Transverse colon (tissue), 4 donors: ENCODE measurements around the gene ARTN. TPM values are rescaled to one million over a fixed set of nuclear protein-coding genes. Genes with fewer than 3 reads are reported as not detected.

ENCODE experiments used
- DNase-seq: peaks from one replicate; pipeline ENCODE4 v3.0.0-alpha.2; 2019
- H3K27ac ChIP-seq, 4 donors: fragments of 200-600 bp; sonication (generic); 2 replicates each; pipeline ENCODE4 v1.5.1; 2016 to 2018; ENCODE audit warnings: inconsistent platforms in 4 of 4
- H3K27me3 ChIP-seq: fragments of 200-600 bp; sonication (generic); 2 replicates; pipeline ENCODE4 v1.5.1; 2017; ENCODE audit warnings: inconsistent platforms
- H3K36me3 ChIP-seq, 4 donors: fragments of 200-600 bp; sonication (generic); 2 replicates each; pipeline ENCODE4 v1.5.1; 2017 to 2019; ENCODE audit warnings: inconsistent platforms in 4 of 4
- H3K4me1 ChIP-seq, 4 donors: fragments of 200-600 bp; sonication (generic); 2 replicates each; pipeline ENCODE4 v1.5.1; 2017 to 2020; ENCODE audit warnings: inconsistent platforms in 4 of 4
- H3K4me3 ChIP-seq, 4 donors: fragments of 200-600 bp; sonication (generic); 1 replicate in 1 of 4; 2 replicates in 3 of 4; pipeline versions ENCODE4 v1.5.1 to v1.6.1; 2017 to 2019; ENCODE audit warnings: inconsistent platforms in 4 of 4
- H3K9me3 ChIP-seq, 2 donors: fragments of 200-600 bp; sonication (generic); 2 replicates each; pipeline ENCODE4 v1.5.1; 2017 to 2019; ENCODE audit warnings: inconsistent platforms in 2 of 2
- EP300 ChIP-seq: sonication (generic); formaldehyde crosslinking; IDR thresholded peaks from one replicate; pipeline ENCODE4 v1.6.1; 2017; ENCODE audit warnings: antibody characterized with exemption, low read depth
- POLR2A ChIP-seq: fragments of 450-650 bp; IDR thresholded peaks from one replicate; pipeline ENCODE4 v1.6.1; 2016; ENCODE audit warnings: antibody characterized with exemption, mild to moderate bottlenecking, moderate library complexity
- POLR2AphosphoS5 ChIP-seq, 3 donors: sonication (generic); formaldehyde crosslinking; IDR thresholded peaks; one replicate each; pipeline ENCODE4 v1.6.1; 2016; ENCODE audit warnings: antibody characterized with exemption in 3 of 3
- WGBS, 2 donors: methylation state at CpG; one replicate each; pipeline ENCODE4 v1.1.5; 2018; ENCODE audit warnings: low coverage in 1 of 2; 5-methylcytosine and 5-hydroxymethylcytosine counted together
- in situ Hi-C, 4 donors: fragments of 200-750 bp; cut with MboI; loops; one replicate each; pipeline versions ENCODE4 v1.15.0 to v1.15.1; 2017; ENCODE audit warnings: low sequenced_read_pairs in 3 of 4, low pct_ligation_motif_present in 1 of 4, low pct_unique_long_range_greater_than_20kb in 1 of 4
- intact Hi-C: fragments of 100-400 bp; cut with DNase I; formaldehyde crosslinking; loops from one replicate; pipeline ENCODE4 v1.15.1; 2023; ENCODE audit warnings: low total_unique reads
- total RNA-seq, 4 donors: library from RNA; depleted of rRNA; stranded (reverse); fragments of >200 nt; gene quantifications; one replicate each; pipeline ENCODE4 v1.1.0, GENCODE V29; 2016
- TF ChIP-seq, protein P1 (sequence below), 5 experiments: fragments of 200-600 bp in 3 of 5; fragments of 450-650 bp in 2 of 5; sonication (generic) in 3 of 5; IDR thresholded peaks; 1 replicate in 2 of 5; 2 replicates in 3 of 5; pipeline ENCODE4 v1.5.1; 2016 to 2017; ENCODE audit warnings: antibody characterized with exemption in 5 of 5, inconsistent platforms in 3 of 5, mild to moderate bottlenecking in 2 of 5, moderate library complexity in 1 of 5

ARTN gene
- total RNA-seq, 4 donors from 2014 or later, result 0.96 to 17.5 (median 1.9) TPM

GRCh38 chr1:43954036-43954435 is 20.4 kb downstream of the ARTN start:
- Histone ChIP-seq H3K4me1 (peaks cover 0 to 1% (median 0%) of the 10 kb centered on the region in 4 donors), H3K4me3 (no peak overlapping the region), H3K27me3 (no peaks in the 10 kb centered on the region), H3K36me3 (peaks cover 0 to 8% (median 0%) of the 10 kb centered on the region in 4 donors), H3K27ac (no peak overlapping the region), H3K9me3 (no peaks in the 10 kb centered on the region)
- WGBS, 2 donors, result 90% methylated on average over 5 of the region's 5 CpGs; no CpG with 5 or more reads in 1 of the 2 donors
- TF ChIP-seq POLR2A (no peak), EP300 (no peak), POLR2AphosphoS5 (IDR thresholded peaks at IDR 0.05) (no peak)
- TF ChIP-seq, protein P1, sequence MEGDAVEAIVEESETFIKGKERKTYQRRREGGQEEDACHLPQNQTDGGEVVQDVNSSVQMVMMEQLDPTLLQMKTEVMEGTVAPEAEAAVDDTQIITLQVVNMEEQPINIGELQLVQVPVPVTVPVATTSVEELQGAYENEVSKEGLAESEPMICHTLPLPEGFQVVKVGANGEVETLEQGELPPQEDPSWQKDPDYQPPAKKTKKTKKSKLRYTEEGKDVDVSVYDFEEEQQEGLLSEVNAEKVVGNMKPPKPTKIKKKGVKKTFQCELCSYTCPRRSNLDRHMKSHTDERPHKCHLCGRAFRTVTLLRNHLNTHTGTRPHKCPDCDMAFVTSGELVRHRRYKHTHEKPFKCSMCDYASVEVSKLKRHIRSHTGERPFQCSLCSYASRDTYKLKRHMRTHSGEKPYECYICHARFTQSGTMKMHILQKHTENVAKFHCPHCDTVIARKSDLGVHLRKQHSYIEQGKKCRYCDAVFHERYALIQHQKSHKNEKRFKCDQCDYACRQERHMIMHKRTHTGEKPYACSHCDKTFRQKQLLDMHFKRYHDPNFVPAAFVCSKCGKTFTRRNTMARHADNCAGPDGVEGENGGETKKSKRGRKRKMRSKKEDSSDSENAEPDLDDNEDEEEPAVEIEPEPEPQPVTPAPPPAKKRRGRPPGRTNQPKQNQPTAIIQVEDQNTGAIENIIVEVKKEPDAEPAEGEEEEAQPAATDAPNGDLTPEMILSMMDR (IDR thresholded peaks at IDR 0.05), result no peak
- in situ Hi-C loops, result no loop called here
- no peak for DNase-seq
- intact Hi-C loops, result no loop called here

DNA sequence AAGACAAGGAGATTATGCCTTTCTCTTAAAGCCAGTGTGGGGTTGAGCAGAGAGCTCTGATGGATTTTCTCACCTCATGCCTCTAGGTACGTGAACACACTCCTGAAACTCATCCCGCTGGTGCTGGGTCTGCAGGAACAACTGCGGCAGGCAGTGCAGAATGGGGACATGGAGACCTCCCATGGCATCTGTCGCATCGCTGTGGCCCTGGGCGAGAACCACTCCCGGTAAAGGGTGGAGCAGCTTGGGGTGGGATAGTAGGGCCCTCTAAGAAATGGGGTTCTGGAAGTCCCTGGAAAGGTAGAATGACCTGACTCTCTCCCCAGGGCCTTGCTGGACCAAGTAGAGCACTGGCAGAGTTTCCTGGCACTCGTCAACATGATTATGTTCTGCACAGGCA is 22.6 kb downstream of the ARTN start:
- Histone ChIP-seq H3K36me3 (peaks cover 0 to 14% (median 0%) of the 10 kb centered on the region in 4 donors), H3K27ac (no peak overlapping the region), H3K27me3 (no peaks in the 10 kb centered on the region), H3K4me1 (no peaks in the 10 kb centered on the region), H3K4me3 (no peak overlapping the region), H3K9me3 (no peaks in the 10 kb centered on the region)
- no peak for TF ChIP-seq POLR2A
- no peak for TF ChIP-seq POLR2AphosphoS5 (IDR thresholded peaks at IDR 0.05)
- TF ChIP-seq, protein P1 (IDR thresholded peaks at IDR 0.05), result no peak
- TF ChIP-seq EP300, result no peak
- intact Hi-C loops, result no loop called here
- no peak for DNase-seq
- in situ Hi-C loops, result no loop called here
- 96% methylated on average over 8 of the region's 8 CpGs; no CpG with 5 or more reads in 1 of the 2 donors for WGBS, 2 donors

GRCh38 chr1:43957407-43958040 is 23.9 kb downstream of the ARTN start:
- Histone ChIP-seq H3K27ac (no peak overlapping the region), H3K4me1 (no peaks in the 10 kb centered on the region), H3K9me3 (no peaks in the 10 kb centered on the region), H3K27me3 (no peaks in the 10 kb centered on the region), H3K4me3 (no peak overlapping the region), H3K36me3 (peaks cover 0 to 14% (median 0%) of the 10 kb centered on the region in 4 donors)
- DNase-seq, result no peak
- TF ChIP-seq POLR2A (no peak), POLR2AphosphoS5 (IDR thresholded peaks at IDR 0.05) (no peak), EP300 (no peak)
- TF ChIP-seq, protein P1 (IDR thresholded peaks at IDR 0.05), result no peak
- intact Hi-C loops, result no loop called here
- in situ Hi-C loops, result no loop called here
- 88% methylated on average over 6 of the region's 7 CpGs; no CpG with 5 or more reads in 1 of the 2 donors for WGBS, 2 donors

- Histone ChIP-seq H3K36me3 (peaks cover 0 to 14% (median 0%) of the 10 kb centered on the region in 4 donors), H3K4me1 (no peaks in the 10 kb centered on the region), H3K9me3 (no peaks in the 10 kb centered on the region), H3K27ac (no peak overlapping the region), H3K27me3 (no peaks in the 10 kb centered on the region), H3K4me3 (no peak overlapping the region)
- intact Hi-C loops, result no loop called here
- in situ Hi-C loops, result no loop called here
- TF ChIP-seq POLR2AphosphoS5 (IDR thresholded peaks at IDR 0.05) (no peak), POLR2A (no peak), EP300 (no peak)
- TF ChIP-seq, protein P1 (IDR thresholded peaks at IDR 0.05), result no peak
- DNase-seq, result no peak
- WGBS, 2 donors, result 92 to 93% methylated on average over 5 to 9 of the region's 9 CpGs
Measured at GRCh38 chr1:43958351-43959255, 25.0 kb downstream of the ARTN start.
